GM12801 (cell line): ENCODE results near the gene NHS.

Source experiments
- CTCF ChIP-seq: IDR thresholded peaks from one replicate; pipeline ENCODE4 v1.5.1; 2011; ENCODE audit warnings: control low read depth; ENCODE audit not compliant: insufficient read length; ENCODE audit errors: extremely low read depth

The NHS gene

DNA sequence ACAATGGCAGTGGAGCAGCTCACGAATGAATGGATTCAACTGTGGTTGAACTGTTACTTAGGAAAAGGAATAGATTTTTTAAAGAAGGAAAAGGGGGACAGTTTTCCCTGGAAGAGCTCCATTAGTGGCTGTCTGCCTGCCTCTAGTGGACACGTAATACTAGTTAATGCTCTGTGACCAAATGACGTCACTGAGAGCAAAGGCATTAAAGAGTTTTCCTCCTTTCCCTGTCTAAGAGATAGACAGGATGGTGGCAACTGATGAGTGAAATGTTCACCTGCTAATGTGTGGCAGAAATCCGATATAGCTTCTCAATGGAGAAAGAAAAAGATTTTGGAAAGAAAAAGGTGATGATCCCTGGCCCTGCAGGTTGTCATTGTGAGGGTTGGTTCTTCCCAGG is 310.0 kb downstream of the NHS start:
- no peak for TF ChIP-seq CTCF

- TF ChIP-seq CTCF: no peak
Measured at GRCh38 chrX:17687648-17688047, 312.6 kb downstream of the NHS start.

GRCh38 chrX:17689971-17690409 is 315.0 kb downstream of the NHS start:
- TF ChIP-seq CTCF: no peak

DNA sequence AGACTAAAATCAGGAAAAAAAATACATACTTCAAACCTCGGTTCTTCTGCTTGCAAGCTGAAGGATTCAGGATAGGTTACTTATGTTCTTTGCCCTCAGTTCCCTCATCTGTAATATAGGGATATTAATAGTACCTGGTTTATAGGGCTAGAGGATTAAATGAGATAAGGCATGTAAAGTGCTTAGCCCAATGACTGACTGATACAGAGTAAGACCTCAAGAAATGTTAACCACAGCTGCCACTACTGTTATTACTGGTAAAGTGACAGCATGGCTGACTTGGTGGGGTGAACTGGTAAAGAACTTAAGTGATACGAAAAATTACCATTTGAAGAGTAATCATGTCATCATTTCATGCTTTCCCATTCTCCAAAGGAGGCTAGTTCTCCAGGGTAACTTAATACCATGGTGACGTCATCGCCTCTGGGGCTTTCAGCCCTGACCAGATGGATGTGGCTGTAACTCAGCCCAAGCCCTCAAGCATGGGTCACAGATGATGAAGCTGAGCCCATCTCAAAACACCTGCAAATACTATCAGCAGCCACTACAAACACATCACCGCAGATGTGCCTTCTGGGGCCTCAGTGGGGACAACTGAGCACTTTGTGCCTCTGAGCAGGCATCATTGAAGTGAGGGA is 317.8 kb downstream of the NHS start:
- no peak for TF ChIP-seq CTCF

DNA sequence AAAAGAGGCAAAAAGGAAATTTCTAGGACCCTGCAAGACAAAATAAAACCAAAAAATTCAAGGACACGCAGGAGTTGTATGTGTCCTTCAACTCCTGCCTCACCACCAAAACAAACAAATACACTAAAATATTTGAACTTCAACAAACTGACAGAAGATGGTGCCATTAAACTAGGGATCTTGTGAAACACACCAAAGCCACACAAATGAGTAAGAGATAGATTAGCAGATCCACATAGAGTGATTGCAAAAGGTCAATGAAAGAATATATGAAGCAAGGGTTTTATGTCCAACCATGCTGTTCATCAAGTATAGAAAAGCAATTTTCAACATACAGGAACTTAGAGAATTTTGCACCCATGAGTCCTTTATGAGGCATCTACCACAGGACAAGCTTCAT is 322.2 kb downstream of the NHS start:
- TF ChIP-seq CTCF: no peak

DNA sequence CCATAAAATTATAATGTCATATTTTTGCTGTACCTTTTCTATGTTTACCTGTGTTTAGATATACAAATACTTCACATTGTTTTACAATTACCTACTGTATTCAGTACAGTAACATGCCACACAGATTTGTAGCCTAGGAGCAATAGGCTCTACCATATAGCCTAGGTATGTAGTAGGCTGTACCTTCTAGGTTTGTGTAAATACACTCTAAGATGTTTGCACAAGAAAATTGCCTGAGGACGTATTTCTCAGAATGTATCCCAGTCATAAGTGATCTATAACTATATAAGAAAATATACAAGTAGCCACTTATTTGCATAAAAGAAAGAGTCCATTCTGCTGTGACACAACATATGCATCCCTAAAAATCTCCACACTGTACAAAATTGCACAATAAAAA is 326.0 kb downstream of the NHS start:
- no peak for TF ChIP-seq CTCF

- no peak for TF ChIP-seq CTCF
Measured at GRCh38 chrX:17703201-17703600, 328.2 kb downstream of the NHS start.

DNA sequence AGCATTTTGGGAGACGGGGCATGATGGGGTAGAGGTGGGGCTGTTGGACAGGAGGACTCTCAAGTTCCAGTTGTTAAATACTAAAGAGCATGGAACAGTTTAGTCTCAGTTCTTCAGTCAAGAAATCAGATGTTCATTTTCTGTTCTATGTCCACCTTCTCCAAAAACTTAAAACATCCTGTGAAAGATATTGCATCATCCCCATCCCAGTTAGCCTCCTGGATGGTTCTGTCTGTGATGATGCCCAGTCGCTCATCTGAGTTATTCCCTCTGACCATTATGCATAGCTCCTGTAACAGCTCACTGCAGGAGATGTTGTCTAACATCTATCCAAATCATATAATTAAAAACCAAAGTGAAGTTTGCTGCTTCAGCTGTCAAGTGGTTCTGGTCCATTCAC is 330.2 kb downstream of the NHS start:
- TF ChIP-seq CTCF: no peak
